Keratinocyte (primary cell): Measurements from ENCODE around the gene PPP1R14B. TPM values are rescaled to one million over a fixed set of nuclear protein-coding genes. Genes with fewer than 3 reads are reported as not detected.

Experiments
- DNase-seq: peaks from one replicate; pipeline ENCODE4 v3.0.0-alpha.2; 2011; ENCODE audit warnings: low read depth, missing footprints, low spot score
- FAIRE-seq: peaks from 2 replicates; lab custom pipeline; 2011; peaks lifted over from hg19 to GRCh38; lab: Jason Lieb, UNC
- H2AFZ ChIP-seq: 2 replicates; pipeline ENCODE4 v1.6.0; 2012; ENCODE audit warnings: low read length, control low read depth, inconsistent platforms; ENCODE audit not compliant: control insufficient read depth
- H3K27ac ChIP-seq: 2 replicates; pipeline ENCODE4 v1.5.1; 2011; ENCODE audit warnings: low read length; ENCODE audit not compliant: control insufficient read depth, insufficient read depth
- H3K27me3 ChIP-seq: 3 replicates; pipeline ENCODE4 v1.6.0; 2011; ENCODE audit warnings: low read length; ENCODE audit not compliant: control insufficient read depth, insufficient read depth; ENCODE audit errors: extremely low read depth
- H3K36me3 ChIP-seq, 2 experiments: 2 replicates in 1 of 2; 3 replicates in 1 of 2; pipeline ENCODE4 v1.5.1; 2011; ENCODE audit warnings: low read length in 2 of 2, mild to moderate bottlenecking in 1 of 2; ENCODE audit not compliant: control insufficient read depth in 2 of 2, insufficient read depth in 2 of 2; ENCODE audit errors: extremely low read depth in 1 of 2
- H3K4me1 ChIP-seq: 3 replicates; pipeline ENCODE4 v1.5.1; 2011; ENCODE audit warnings: low read length; ENCODE audit not compliant: control insufficient read depth, insufficient read depth; ENCODE audit errors: extremely low read depth
- H3K4me2 ChIP-seq: 3 replicates; pipeline ENCODE4 v1.6.0; 2011; ENCODE audit warnings: low read depth, low read length; ENCODE audit not compliant: control insufficient read depth, insufficient read depth; ENCODE audit errors: extremely low read depth
- H3K4me3 ChIP-seq, 3 experiments: fragments of 200-600 bp in 1 of 3; sonication (generic) in 1 of 3; 2 replicates in 2 of 3; 3 replicates in 1 of 3; pipeline ENCODE4 v1.5.1; 2011 to 2016; ENCODE audit warnings: low read length in 3 of 3, mild to moderate bottlenecking in 3 of 3, control low read depth in 2 of 3, inconsistent platforms in 1 of 3, low read depth in 1 of 3, mixed read lengths in 1 of 3, mixed run types in 1 of 3, moderate library complexity in 1 of 3; ENCODE audit not compliant: control insufficient read depth in 2 of 3, insufficient read depth in 2 of 3; ENCODE audit errors: extremely low read depth in 1 of 3
- H3K79me2 ChIP-seq: 2 replicates; pipeline ENCODE4 v1.6.0; 2012; ENCODE audit warnings: low read length; ENCODE audit not compliant: control insufficient read depth, insufficient read depth
- H3K9ac ChIP-seq: 3 replicates; pipeline ENCODE4 v1.6.0; 2011; ENCODE audit warnings: low read length; ENCODE audit not compliant: control insufficient read depth, insufficient read depth; ENCODE audit errors: extremely low read depth
- H3K9me1 ChIP-seq: 3 replicates; pipeline ENCODE4 v1.6.0; 2011; ENCODE audit warnings: low read length; ENCODE audit not compliant: control insufficient read depth, insufficient read depth; ENCODE audit errors: extremely low read depth
- H3K9me3 ChIP-seq: 2 replicates; pipeline ENCODE4 v1.5.1; 2012; ENCODE audit warnings: low read depth, low read length; ENCODE audit not compliant: control insufficient read depth
- H4K20me1 ChIP-seq: 3 replicates; pipeline ENCODE4 v1.6.0; 2011; ENCODE audit warnings: low read length; ENCODE audit not compliant: control insufficient read depth, insufficient read depth; ENCODE audit errors: extremely low read depth
- CTCF ChIP-seq, 3 experiments: IDR thresholded peaks in 1 of 3; conservative IDR thresholded peaks in 1 of 3; optimal IDR thresholded peaks in 1 of 3; 2 replicates in 2 of 3; 3 replicates in 1 of 3; pipeline versions ENCODE3 to v1.5.1; 2011; ENCODE audit warnings: low read length in 3 of 3, mild to moderate bottlenecking in 3 of 3, moderate library complexity in 2 of 3, control low read depth in 1 of 3, inconsistent platforms in 1 of 3; ENCODE audit not compliant: insufficient read depth in 2 of 3; ENCODE audit errors: extremely low read depth in 1 of 3
- EZH2 ChIP-seq: IDR thresholded peaks from one replicate; pipeline ENCODE4 v1.6.1; 2012; ENCODE audit warnings: inconsistent platforms, mild to moderate bottlenecking, low read length, moderate library complexity
- dilution Hi-C: fragments of 300-500 bp; cut with MboI; formaldehyde crosslinking; loops from one replicate; pipeline ENCODE4 v1.7.0; 2020; ENCODE audit warnings: low sequenced_read_pairs; ENCODE audit not compliant: extremely low pct_ligation_motif_present
- polyA plus RNA-seq, 5 experiments: library from polyadenylated mRNA; depleted of rRNA in 3 of 5; stranded (reverse) in 3 of 5; stranded (forward) in 1 of 5; unstranded in 1 of 5; fragments of >200 nt; gene quantifications; 1 replicate in 1 of 5; 2 replicates in 3 of 5; 3 replicates in 1 of 5; pipeline versions ENCODE4 v1.2.1 to v1.2.3, GENCODE V29; 2011 to 2012; ENCODE audit warnings: missing spikeins in 2 of 5, low read depth in 1 of 5, low replicate concordance in 1 of 5

The PPP1R14B gene
- polyA plus RNA-seq, 1 donor (not counting 4 experiments of a cell fraction or from before 2014, with no cell fraction given), result 208 TPM

- no peak overlapping the region for H3K4me2 ChIP-seq
- no peak for DNase-seq
- H3K9ac ChIP-seq, result no peak overlapping the region
- no peaks in the 10 kb centered on the region for H3K36me3 ChIP-seq
- dilution Hi-C loops, result no loop called here
- H3K4me3 ChIP-seq, result no peak overlapping the region
- H3K9me1 ChIP-seq, result no peaks in the 10 kb centered on the region
- no peaks in the 10 kb centered on the region for H3K79me2 ChIP-seq
- H3K27me3 ChIP-seq, result peaks cover 71% of the 10 kb centered on the region
- FAIRE-seq, result no peak
- H3K27ac ChIP-seq, result no peak overlapping the region
- TF ChIP-seq CTCF (optimal IDR thresholded peaks at IDR 0.05 in 1 of 3, IDR thresholded peaks at IDR 0.05 in 1 of 3, conservative IDR thresholded peaks at IDR 0.05 in 1 of 3; ENCODE audit: extremely low read depth in 1 of 3, insufficient read depth in 2 of 3, low read length in 3 of 3) (no peak), EZH2 (no peak)
- H2AFZ ChIP-seq, result no peak overlapping the region
- peaks cover 19% of the 10 kb centered on the region for H3K4me1 ChIP-seq
- no peaks in the 10 kb centered on the region for H4K20me1 ChIP-seq
- no peaks in the 10 kb centered on the region for H3K9me3 ChIP-seq
Observed at GRCh38 chr11:64295760-64296159, 49.0 kb upstream of the PPP1R14B start.

GRCh38 chr11:64294774-64295173, 48.0 kb upstream of the PPP1R14B start:
- H3K9me3 ChIP-seq, result no peaks in the 10 kb centered on the region
- DNase-seq, result no peak
- no peaks in the 10 kb centered on the region for H3K36me3 ChIP-seq
- dilution Hi-C loops, result no loop called here
- peaks cover 10% of the 10 kb centered on the region for H3K4me1 ChIP-seq
- no peak overlapping the region for H3K4me2 ChIP-seq
- H3K9me1 ChIP-seq, result no peaks in the 10 kb centered on the region
- no peaks in the 10 kb centered on the region for H3K79me2 ChIP-seq
- no peak overlapping the region for H3K9ac ChIP-seq
- no peaks in the 10 kb centered on the region for H4K20me1 ChIP-seq
- H3K27me3 ChIP-seq, result peaks cover 64% of the 10 kb centered on the region
- H2AFZ ChIP-seq, result no peak overlapping the region
- H3K4me3 ChIP-seq, result no peak overlapping the region
- no peak for TF ChIP-seq EZH2
- no peak for TF ChIP-seq CTCF (optimal IDR thresholded peaks at IDR 0.05 in 1 of 3, IDR thresholded peaks at IDR 0.05 in 1 of 3, conservative IDR thresholded peaks at IDR 0.05 in 1 of 3; ENCODE audit: extremely low read depth in 1 of 3, insufficient read depth in 2 of 3, low read length in 3 of 3)
- H3K27ac ChIP-seq, result no peak overlapping the region
- no peak for FAIRE-seq
